Breast epithelium (tissue), 4 donors: ENCODE data around the gene SCUBE3. TPM values are rescaled to one million over a fixed set of nuclear protein-coding genes. Genes with fewer than 3 reads are reported as not detected.

Experiments used
- DNase-seq, 2 donors: peaks; one replicate each; pipeline ENCODE4 v3.0.0-alpha.2; 2019; ENCODE audit warnings: low spot score in 2 of 2
- H3K27ac ChIP-seq, 2 donors: fragments of 200-600 bp; sonication (generic) in 1 of 2; one replicate each; pipeline ENCODE4 v1.5.1; 2016 to 2019; ENCODE audit warnings: mild to moderate bottlenecking in 1 of 2
- H3K27me3 ChIP-seq, 2 donors: fragments of 200-600 bp; sonication (generic) in 1 of 2; one replicate each; pipeline versions ENCODE4 v1.5.1 to v1.6.0; 2017 to 2019; ENCODE audit warnings: control low read depth in 1 of 2, mild to moderate bottlenecking in 1 of 2
- H3K36me3 ChIP-seq: fragments of 200-600 bp; one replicate; pipeline ENCODE4 v1.5.1; 2019
- H3K4me1 ChIP-seq, 2 donors: fragments of 200-600 bp; sonication (generic); one replicate each; pipeline ENCODE4 v1.5.1; 2016 to 2019; ENCODE audit warnings: control low read depth in 1 of 2
- H3K4me3 ChIP-seq, 3 donors: fragments of 200-600 bp; sonication (generic); 1 replicate in 2 of 3; 2 replicates in 1 of 3; pipeline ENCODE4 v1.5.1; 2016 to 2019; ENCODE audit warnings: mild to moderate bottlenecking in 3 of 3, moderate library complexity in 2 of 3
- H3K9me3 ChIP-seq, 2 donors: fragments of 200-600 bp; sonication (generic) in 1 of 2; one replicate each; pipeline ENCODE4 v1.5.1; 2016 to 2019; ENCODE audit warnings: control low read depth in 1 of 2
- CTCF ChIP-seq, 3 donors: fragments of 450-650 bp; IDR thresholded peaks; one replicate each; pipeline ENCODE4 v1.5.1; 2016 to 2017; ENCODE audit warnings: antibody characterized with exemption in 3 of 3, mild to moderate bottlenecking in 3 of 3, moderate library complexity in 3 of 3
- POLR2A ChIP-seq: fragments of 450-650 bp; IDR thresholded peaks from one replicate; pipeline ENCODE4 v1.6.1; 2016; ENCODE audit warnings: antibody characterized with exemption, mild to moderate bottlenecking, moderate library complexity
- POLR2AphosphoS5 ChIP-seq, 3 donors: sonication (generic); formaldehyde crosslinking; IDR thresholded peaks; one replicate each; pipeline ENCODE4 v1.6.1; 2017; ENCODE audit warnings: antibody characterized with exemption in 3 of 3
- intact Hi-C: fragments of 100-400 bp; cut with DNase I; formaldehyde crosslinking; loops from one replicate; pipeline ENCODE4 v1.15.1; 2023; ENCODE audit warnings: low total_unique reads
- total RNA-seq, 3 donors: library from RNA; depleted of rRNA; stranded (reverse); fragments of >200 nt; gene quantifications; one replicate each; pipeline ENCODE4 v1.1.0, GENCODE V29; 2016

Gene SCUBE3
- total RNA-seq, 3 donors from 2014 or later, result under 0.01 to 0.33 (median under 0.01) TPM

GRCh38 chr6:35231563-35231962 is 17.8 kb downstream of the SCUBE3 start:
- no peaks in the 10 kb centered on the region for H3K4me1 ChIP-seq
- H3K9me3 ChIP-seq, result no peaks in the 10 kb centered on the region
- intact Hi-C loops, result loop anchor here (2.0 kb wide), 1 partner anchor 35 kb away; no protein-coding TSS in a partner anchor
- H3K4me3 ChIP-seq, result no peak overlapping the region
- no peak for DNase-seq
- no peak for TF ChIP-seq POLR2A
- TF ChIP-seq POLR2AphosphoS5 (IDR thresholded peaks at IDR 0.05), result no peak
- no peak for TF ChIP-seq CTCF (IDR thresholded peaks at IDR 0.05)
- no peaks in the 10 kb centered on the region for H3K27me3 ChIP-seq
- H3K27ac ChIP-seq, result no peak overlapping the region
- H3K36me3 ChIP-seq, result no peaks in the 10 kb centered on the region

- no peak for DNase-seq
- TF ChIP-seq CTCF (IDR thresholded peaks at IDR 0.05) (no peak), POLR2AphosphoS5 (IDR thresholded peaks at IDR 0.05) (no peak), POLR2A (no peak)
- Histone ChIP-seq H3K4me3 (no peak overlapping the region), H3K27me3 (no peaks in the 10 kb centered on the region), H3K27ac (no peak overlapping the region), H3K36me3 (no peaks in the 10 kb centered on the region), H3K9me3 (no peaks in the 10 kb centered on the region), H3K4me1 (no peaks in the 10 kb centered on the region)
- intact Hi-C loops, result no loop called here
These were observed 21.1 kb downstream of the SCUBE3 start for GRCh38 chr6:35234901-35235300.

- DNase-seq, result no peak
- H3K36me3 ChIP-seq, result no peaks in the 10 kb centered on the region
- H3K9me3 ChIP-seq, result no peaks in the 10 kb centered on the region
- intact Hi-C loops, result no loop called here
- H3K4me3 ChIP-seq, result no peak overlapping the region
- no peak for TF ChIP-seq POLR2AphosphoS5 (IDR thresholded peaks at IDR 0.05)
- TF ChIP-seq POLR2A, result no peak
- no peak for TF ChIP-seq CTCF (IDR thresholded peaks at IDR 0.05)
- H3K27me3 ChIP-seq, result no peaks in the 10 kb centered on the region
- no peaks in the 10 kb centered on the region for H3K4me1 ChIP-seq
- H3K27ac ChIP-seq, result no peak overlapping the region
These were observed 22.5 kb downstream of the SCUBE3 start for GRCh38 chr6:35236223-35236622.

- no peaks in the 10 kb centered on the region for H3K4me1 ChIP-seq
These were observed 23.7 kb downstream of the SCUBE3 start for GRCh38 chr6:35237476-35237875.

GRCh38 chr6:35238843-35239289 is 25.1 kb downstream of the SCUBE3 start:
- intact Hi-C loops, result no loop called here
- Histone ChIP-seq H3K27ac (no peak overlapping the region), H3K27me3 (no peaks in the 10 kb centered on the region), H3K9me3 (no peaks in the 10 kb centered on the region), H3K4me1 (no peaks in the 10 kb centered on the region), H3K36me3 (no peaks in the 10 kb centered on the region), H3K4me3 (no peak overlapping the region)
- TF ChIP-seq POLR2AphosphoS5 (IDR thresholded peaks at IDR 0.05) (no peak), POLR2A (no peak), CTCF (IDR thresholded peaks at IDR 0.05) (no peak)
- DNase-seq, result no peak

More at GRCh38 chr6:35237476-35237875, 23.7 kb downstream of the SCUBE3 start:
- H3K4me3 ChIP-seq, result no peak overlapping the region
- no peaks in the 10 kb centered on the region for H3K9me3 ChIP-seq
- H3K36me3 ChIP-seq, result no peaks in the 10 kb centered on the region
- intact Hi-C loops, result no loop called here
- TF ChIP-seq CTCF (IDR thresholded peaks at IDR 0.05), result no peak
- TF ChIP-seq POLR2AphosphoS5 (IDR thresholded peaks at IDR 0.05), result no peak
- TF ChIP-seq POLR2A, result no peak
- no peaks in the 10 kb centered on the region for H3K27me3 ChIP-seq
- no peak overlapping the region for H3K27ac ChIP-seq
- no peak for DNase-seq
